H1 (cell line): ENCODE data around the gene KCTD12. TPM values are rescaled to one million over a fixed set of nuclear protein-coding genes. Genes with fewer than 3 reads are reported as not detected.

Source experiments
- CTCF ChIA-PET: fragments of 300-600 bp; sonication (Branson Sonifier 250); formaldehyde crosslinking; loops from one replicate; lab custom pipeline; 2021; ENCODE audit not compliant: partially characterized antibody; lab: Charles Lee
- POLR2A ChIA-PET: fragments of 300-600 bp; sonication (Branson Sonifier 250); formaldehyde crosslinking; loops from one replicate; lab custom pipeline; 2021; ENCODE audit warnings: inconsistent platforms; ENCODE audit not compliant: partially characterized antibody; lab: Charles Lee
- DNase-seq, 2 experiments: peaks; one replicate each; pipeline versions ENCODE4 v3.0.0 to v3.0.0-alpha.2; 2010 to 2022; ENCODE audit warnings: low spot score in 2 of 2, low read depth in 1 of 2, mixed read lengths in 1 of 2
- FAIRE-seq: peaks from 2 replicates; lab custom pipeline; 2011; peaks lifted over from hg19 to GRCh38; lab: Jason Lieb, UNC
- H2AFZ ChIP-seq: 2 replicates; pipeline ENCODE4 v1.8.1; 2012; ENCODE audit warnings: low read length, inconsistent platforms
- H2AK5ac ChIP-seq: 2 replicates; pipeline ENCODE4 v1.6.1; 2013; ENCODE audit warnings: low read depth, low read length
- H2BK120ac ChIP-seq: replicated peaks from 2 replicates; pipeline ENCODE3; 2013; ENCODE audit warnings: low read depth, low read length, inconsistent platforms
- H2BK12ac ChIP-seq: 2 replicates; pipeline ENCODE4 v1.6.1; 2013; ENCODE audit warnings: low read depth, low read length
- H2BK15ac ChIP-seq: 2 replicates; pipeline ENCODE4 v1.6.1; 2013; ENCODE audit warnings: low read length
- H2BK20ac ChIP-seq: 2 replicates; pipeline ENCODE4 v1.6.1; 2013; ENCODE audit warnings: low read length
- H2BK5ac ChIP-seq: 2 replicates; pipeline ENCODE4 v1.6.1; 2013; ENCODE audit warnings: low read depth, low read length
- H3K14ac ChIP-seq: 2 replicates; pipeline ENCODE4 v1.6.1; 2013; ENCODE audit warnings: inconsistent platforms; ENCODE audit not compliant: insufficient read length
- H3K18ac ChIP-seq: 2 replicates; pipeline ENCODE4 v1.6.1; 2013; ENCODE audit warnings: low read length; ENCODE audit errors: extremely low read depth
- H3K23ac ChIP-seq: 2 replicates; pipeline ENCODE4 v1.6.1; 2013; ENCODE audit warnings: inconsistent platforms; ENCODE audit not compliant: insufficient read length
- H3K23me2 ChIP-seq: 2 replicates; pipeline ENCODE4 v1.6.1; 2013; ENCODE audit warnings: low read depth, low read length
- H3K27ac ChIP-seq: 2 replicates; pipeline ENCODE4 v1.6.1; 2011; ENCODE audit warnings: low read depth, low read length, inconsistent platforms
- H3K27me3 ChIP-seq, 4 experiments: replicated peaks in 1 of 4; 1 replicate in 1 of 4; 2 replicates in 3 of 4; pipeline versions ENCODE4 v1.6.1 to v1.8.1; 2011 to 2013; ENCODE audit warnings: low read length in 3 of 4, mild to moderate bottlenecking in 3 of 4, inconsistent platforms in 2 of 4, mixed read lengths in 2 of 4, moderate library complexity in 1 of 4; ENCODE audit not compliant: control insufficient read depth in 3 of 4, insufficient read depth in 3 of 4; ENCODE audit errors: extremely low read depth in 1 of 4
- H3K36me3 ChIP-seq, 4 experiments: 2 replicates each; pipeline versions ENCODE4 v1.6.1 to v1.8.1; 2011 to 2013; ENCODE audit warnings: mild to moderate bottlenecking in 4 of 4, low read length in 3 of 4, moderate library complexity in 2 of 4, control low read depth in 1 of 4, inconsistent platforms in 1 of 4; ENCODE audit not compliant: insufficient read depth in 4 of 4, control insufficient read depth in 2 of 4
- H3K4ac ChIP-seq: replicated peaks from 2 replicates; pipeline ENCODE3; 2013; ENCODE audit warnings: low read length, low read depth, mixed read lengths, inconsistent platforms; ENCODE audit not compliant: insufficient read length
- H3K4me1 ChIP-seq, 4 experiments: replicated peaks in 1 of 4; 1 replicate in 1 of 4; 2 replicates in 3 of 4; pipeline versions ENCODE4 v1.6.1 to v1.8.1; 2011 to 2013; ENCODE audit warnings: low read length in 3 of 4, inconsistent platforms in 2 of 4, mixed read lengths in 1 of 4; ENCODE audit not compliant: insufficient read depth in 4 of 4, control insufficient read depth in 3 of 4
- H3K4me2 ChIP-seq, 2 experiments: 2 replicates each; pipeline versions ENCODE4 v1.6.1 to v1.8.1; 2011 to 2013; ENCODE audit warnings: low read depth in 2 of 2, low read length in 2 of 2, control low read depth in 1 of 2, inconsistent platforms in 1 of 2, mild to moderate bottlenecking in 1 of 2; ENCODE audit not compliant: insufficient read depth in 1 of 2
- H3K4me3 ChIP-seq, 4 experiments: fragments of 200-600, 300-600 bp in 1 of 4; sonication (generic), shearing (Covaris generic), sonication (Bioruptor Twin) in 1 of 4; 2 replicates each; pipeline versions ENCODE4 v1.5.1 to v1.8.1; 2011 to 2016; ENCODE audit warnings: low read length in 4 of 4, low read depth in 3 of 4, control low read depth in 2 of 4, inconsistent platforms in 2 of 4, mild to moderate bottlenecking in 2 of 4, mixed read lengths in 1 of 4, moderate library complexity in 1 of 4; ENCODE audit not compliant: insufficient read depth in 2 of 4; ENCODE audit errors: extremely low read depth in 1 of 4
- H3K56ac ChIP-seq: replicated peaks from 2 replicates; pipeline ENCODE3; 2013; ENCODE audit warnings: low read depth, mild to moderate bottlenecking, mixed read lengths, low read length, inconsistent platforms; ENCODE audit not compliant: insufficient read length
- H3K79me1 ChIP-seq: 2 replicates; pipeline ENCODE4 v1.6.1; 2013; ENCODE audit warnings: low read depth, low read length, control low read depth
- H3K79me2 ChIP-seq, 2 experiments: 2 replicates each; pipeline versions ENCODE4 v1.6.1 to v1.8.1; 2012 to 2013; ENCODE audit warnings: low read length in 2 of 2, mild to moderate bottlenecking in 2 of 2, inconsistent platforms in 1 of 2; ENCODE audit not compliant: insufficient read depth in 2 of 2, control insufficient read depth in 1 of 2
- H3K9ac ChIP-seq, 4 experiments: replicated peaks in 1 of 4; 1 replicate in 1 of 4; 2 replicates in 3 of 4; pipeline versions ENCODE4 v1.6.1 to v1.8.1; 2011 to 2013; ENCODE audit warnings: low read depth in 3 of 4, low read length in 3 of 4, control low read depth in 2 of 4, mild to moderate bottlenecking in 2 of 4, moderate library complexity in 2 of 4, inconsistent platforms in 1 of 4; ENCODE audit errors: extremely low read depth in 1 of 4
- H3K9me3 ChIP-seq, 2 experiments: 2 replicates each; pipeline versions ENCODE4 v1.6.1 to v1.8.1; 2012 to 2013; ENCODE audit warnings: mild to moderate bottlenecking in 2 of 2, moderate library complexity in 2 of 2, control low read depth in 1 of 2, inconsistent platforms in 1 of 2, low read depth in 1 of 2, low read length in 1 of 2, mixed read lengths in 1 of 2; ENCODE audit not compliant: insufficient read depth in 2 of 2
- H4K20me1 ChIP-seq, 2 experiments: replicated peaks in 1 of 2; 2 replicates each; pipeline versions ENCODE3 to v1.8.1; 2011 to 2013; ENCODE audit warnings: inconsistent platforms in 2 of 2, low read length in 2 of 2, mild to moderate bottlenecking in 1 of 2; ENCODE audit not compliant: insufficient read depth in 2 of 2, control insufficient read depth in 1 of 2
- H4K5ac ChIP-seq: 2 replicates; pipeline ENCODE4 v1.6.1; 2013; ENCODE audit warnings: low read length, low read depth, mixed read lengths, inconsistent platforms; ENCODE audit not compliant: insufficient read length
- H4K8ac ChIP-seq: 2 replicates; pipeline ENCODE4 v1.8.0; 2013; ENCODE audit warnings: mild to moderate bottlenecking, moderate library complexity, low read length, inconsistent platforms; ENCODE audit not compliant: insufficient read depth; ENCODE audit errors: extremely low read depth
- H4K91ac ChIP-seq: replicated peaks from 2 replicates; pipeline ENCODE3; 2013; ENCODE audit warnings: low read length, mixed read lengths, inconsistent platforms; ENCODE audit not compliant: insufficient read length
- CBX5 ChIP-seq: fragments of 300-800, 300-1000 bp; sonication (generic); IDR thresholded peaks from 2 replicates; pipeline ENCODE4 v1.7.1; 2016; ENCODE audit warnings: antibody characterized with exemption, low read length, low read depth
- CBX8 ChIP-seq: fragments of 300-800, 300-1000 bp; sonication (generic); IDR thresholded peaks from 2 replicates; pipeline ENCODE4 v1.7.1; 2016; ENCODE audit warnings: low read depth, low read length, borderline replicate concordance
- CHD2 ChIP-seq: IDR thresholded peaks from 2 replicates; pipeline ENCODE4 v1.6.1; 2012; ENCODE audit warnings: low read length, improper control_type of control experiment
- HDAC6 ChIP-seq: IDR thresholded peaks from one replicate; pipeline ENCODE4 v1.7.1; 2012; ENCODE audit warnings: low read depth, mild to moderate bottlenecking, inconsistent platforms, low read length, moderate library complexity
- JUN ChIP-seq: IDR thresholded peaks from 2 replicates; pipeline ENCODE4 v1.6.1; 2011; ENCODE audit warnings: low read depth, mild to moderate bottlenecking, improper control_type of control experiment, low read length
- JUND ChIP-seq: IDR thresholded peaks from 2 replicates; pipeline ENCODE4 v1.6.1; 2011; ENCODE audit warnings: mild to moderate bottlenecking, improper control_type of control experiment, low read length
- RAD21 ChIP-seq, 2 experiments: IDR thresholded peaks in 1 of 2; conservative IDR thresholded peaks in 1 of 2; 2 replicates each; pipeline ENCODE4 v1.6.1; 2011; ENCODE audit warnings: low read depth in 2 of 2, low read length in 2 of 2, improper control_type of control experiment in 1 of 2, inconsistent platforms in 1 of 2, mild to moderate bottlenecking in 1 of 2, moderate library complexity in 1 of 2
- RXRA ChIP-seq: IDR thresholded peaks from 2 replicates; pipeline ENCODE4 v1.6.1; 2011; ENCODE audit warnings: low read depth, mild to moderate bottlenecking, low read length, moderate library complexity; ENCODE audit not compliant: insufficient read depth
- TCF12 ChIP-seq: IDR thresholded peaks from 2 replicates; pipeline ENCODE4 v1.6.1; 2011; ENCODE audit warnings: low read depth, mild to moderate bottlenecking, low read length
- ZNF274 ChIP-seq: IDR thresholded peaks from 2 replicates; pipeline ENCODE4 v1.7.0; 2012; ENCODE audit warnings: low read length, borderline replicate concordance; ENCODE audit errors: extremely low read depth
- WGBS, 2 experiments: shearing (Covaris generic) in 1 of 2; methylation state at CpG; one replicate each; pipeline versions ENCODE4 v1.1.6 to v1.1.7; 2013 to 2015; ENCODE audit warnings: low lambda C conversion rate in 2 of 2, mixed read lengths in 2 of 2, inconsistent platforms in 1 of 2, low coverage in 1 of 2, missing lambda C conversion rate in 1 of 2; ENCODE audit not compliant: insufficient replicate concordance in 2 of 2, insufficient coverage in 1 of 2, insufficient read length in 1 of 2; ENCODE audit errors: extremely low coverage in 1 of 2, missing lambda C conversion rate in 1 of 2; 5-methylcytosine and 5-hydroxymethylcytosine counted together
- polyA plus RNA-seq, 7 experiments: library from polyadenylated mRNA; depleted of rRNA in 3 of 7; stranded (reverse) in 5 of 7; unstranded in 2 of 7; fragments of >200 nt in 5 of 7; fragments of 200-250 nt in 2 of 7; gene quantifications; 1 replicate in 5 of 7; 2 replicates in 1 of 7; 4 replicates in 1 of 7; pipeline versions ENCODE4 v1.2.1 to v1.2.3, GENCODE V29; 2011 to 2013; ENCODE audit warnings: missing spikeins in 2 of 7, mixed read lengths in 2 of 7
- total RNA-seq: library from RNA; stranded (reverse); fragmentation: NEBNext Ultra II Directional; extraction: Animal tissue kit (Norgen Biotek cat#: 25700); gene quantifications from 2 replicates; pipeline ENCODE4 v1.2.1, GENCODE V29; 2021
- TF ChIP-seq, protein P1 (sequence below): IDR thresholded peaks from 2 replicates; pipeline ENCODE4 v1.6.1; 2011; ENCODE audit warnings: low read length, improper control_type of control experiment

Gene KCTD12
- total and polyA plus RNA-seq, 2 of the 8 experiments (the other 6 are each of a cell fraction or from before 2014, with no cell fraction given), result 2.5 to 9.6 TPM

DNA sequence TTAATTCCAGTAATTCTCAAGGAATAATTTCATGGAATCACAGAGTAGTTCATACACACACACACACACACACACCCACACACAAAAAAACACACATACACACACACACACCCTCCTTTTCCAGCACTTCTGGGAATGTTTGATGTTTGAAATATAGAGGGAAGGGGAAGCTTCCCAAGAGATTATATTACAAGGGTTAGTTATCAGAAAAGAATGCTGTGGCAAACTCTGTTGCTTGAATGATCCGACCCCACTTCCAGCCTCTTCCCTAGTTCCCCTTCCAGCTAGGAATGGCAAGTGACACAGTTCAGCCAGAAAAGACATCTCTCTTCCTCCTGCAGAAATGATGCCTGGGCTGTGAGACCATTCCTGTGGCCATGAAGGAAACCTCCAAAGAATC lies 49.9 kb downstream of the KCTD12 start:
- FAIRE-seq, result no peak
- H4K91ac ChIP-seq, result no peak overlapping the region

More for the DNA sequence above, 49.9 kb downstream of the KCTD12 start:
- no peaks in the 10 kb centered on the region for H3K9me3 ChIP-seq
- no peak overlapping the region for H3K23ac ChIP-seq
- no peaks in the 10 kb centered on the region for H3K36me3 ChIP-seq
- H4K8ac ChIP-seq, result no peak overlapping the region
- no peak overlapping the region for H2BK15ac ChIP-seq
- POLR2A ChIA-PET, result no interaction called here
- no peaks in the 10 kb centered on the region for H3K4me1 ChIP-seq
- H4K20me1 ChIP-seq, result no peaks in the 10 kb centered on the region
- no peaks in the 10 kb centered on the region for H3K79me1 ChIP-seq
- no peak overlapping the region for H2BK20ac ChIP-seq
- WGBS, 2 experiments, result 83% methylated on average over 1 of the region's 1 CpG; no CpG with 5 or more reads in 1 of the 2 experiments
- no peaks in the 10 kb centered on the region for H3K23me2 ChIP-seq
- CTCF ChIA-PET, result no interaction called here
- H2BK12ac ChIP-seq, result no peak overlapping the region
- H3K4me2 ChIP-seq, result no peak overlapping the region
- H2AK5ac ChIP-seq, result no peak overlapping the region
- H2AFZ ChIP-seq, result no peak overlapping the region
- H3K14ac ChIP-seq, result no peak overlapping the region
- H4K5ac ChIP-seq, result no peak overlapping the region
- no peak overlapping the region for H3K9ac ChIP-seq
- no peak for TF ChIP-seq JUN
- TF ChIP-seq CBX5, result no peak
- no peak for TF ChIP-seq CHD2
- TF ChIP-seq RAD21 (IDR thresholded peaks at IDR 0.05 in 1 of 2, conservative IDR thresholded peaks at IDR 0.05 in 1 of 2; ENCODE audit: low read depth in 2 of 2, low read length in 2 of 2), result no peak
- no peak for TF ChIP-seq RXRA
- TF ChIP-seq CBX8, result no peak
- TF ChIP-seq HDAC6, result no peak
- no peak for TF ChIP-seq TCF12
- TF ChIP-seq, protein P1, sequence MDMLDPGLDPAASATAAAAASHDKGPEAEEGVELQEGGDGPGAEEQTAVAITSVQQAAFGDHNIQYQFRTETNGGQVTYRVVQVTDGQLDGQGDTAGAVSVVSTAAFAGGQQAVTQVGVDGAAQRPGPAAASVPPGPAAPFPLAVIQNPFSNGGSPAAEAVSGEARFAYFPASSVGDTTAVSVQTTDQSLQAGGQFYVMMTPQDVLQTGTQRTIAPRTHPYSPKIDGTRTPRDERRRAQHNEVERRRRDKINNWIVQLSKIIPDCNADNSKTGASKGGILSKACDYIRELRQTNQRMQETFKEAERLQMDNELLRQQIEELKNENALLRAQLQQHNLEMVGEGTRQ, result no peak
- no peak for TF ChIP-seq JUND
- no peak for TF ChIP-seq ZNF274
- no peak overlapping the region for H3K27ac ChIP-seq
- H2BK120ac ChIP-seq, result no peak overlapping the region
- no peak overlapping the region for H3K18ac ChIP-seq
- no peak for DNase-seq
- no peak overlapping the region for H3K4me3 ChIP-seq
- no peaks in the 10 kb centered on the region for H3K79me2 ChIP-seq
- no peak overlapping the region for H3K4ac ChIP-seq
- H3K27me3 ChIP-seq, result no peaks in the 10 kb centered on the region
- H3K56ac ChIP-seq, result no peak overlapping the region
- no peak overlapping the region for H2BK5ac ChIP-seq
